B cell (primary cell): ENCODE measurements around the gene TLR5.

ENCODE experiments used
- EZH2 ChIP-seq: IDR thresholded peaks from 2 replicates; pipeline ENCODE4 v1.6.1; 2012; ENCODE audit warnings: borderline replicate concordance, low read depth, mild to moderate bottlenecking, moderate library complexity, low read length; ENCODE audit not compliant: insufficient read depth, poor library complexity, severe bottlenecking
- TF ChIP-seq, protein P1 (sequence below): fragments of 200-600 bp; IDR thresholded peaks from one replicate; pipeline ENCODE4 v1.8.0; 2022; ENCODE audit warnings: antibody characterized with exemption, mild to moderate bottlenecking

DNA sequence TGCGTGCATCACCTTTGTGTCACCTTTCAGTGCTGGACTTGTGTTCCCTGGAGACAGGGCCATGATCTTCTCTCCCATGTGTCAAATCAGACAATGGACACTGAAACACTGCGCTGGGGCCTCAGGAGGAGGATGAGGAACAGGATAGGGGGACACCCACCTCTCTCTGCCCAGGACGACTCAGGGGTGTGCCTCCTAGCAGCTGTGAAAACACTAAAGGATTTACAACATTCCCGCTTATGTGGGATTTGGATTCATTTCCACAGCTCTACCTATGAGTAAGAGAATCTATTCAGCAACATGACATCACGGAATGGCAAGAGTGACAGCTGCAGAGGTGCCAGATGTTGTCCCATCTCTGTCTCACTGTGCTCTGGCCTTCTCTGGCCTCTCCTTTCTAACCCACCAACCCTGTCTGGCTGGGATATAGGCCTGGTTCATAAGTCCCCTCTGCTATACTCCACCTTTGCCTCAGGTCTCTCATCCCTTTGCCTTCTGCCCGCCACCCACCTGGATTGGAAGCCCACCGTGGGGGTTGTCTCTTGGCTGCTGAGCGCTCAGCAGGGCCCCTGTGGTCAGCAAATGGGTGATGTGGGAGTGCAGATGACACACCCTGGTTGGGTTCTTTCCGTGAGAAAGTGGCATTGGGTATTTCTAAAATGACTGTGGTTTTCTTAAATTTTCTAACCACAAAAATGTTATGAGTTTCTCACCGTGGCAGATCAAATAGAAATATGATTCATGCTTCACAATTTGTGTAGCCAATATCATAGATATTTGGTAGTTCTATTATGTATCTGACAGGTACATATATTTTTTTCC, 47.1 kb upstream of the TLR5 start:
- TF ChIP-seq, protein P1, sequence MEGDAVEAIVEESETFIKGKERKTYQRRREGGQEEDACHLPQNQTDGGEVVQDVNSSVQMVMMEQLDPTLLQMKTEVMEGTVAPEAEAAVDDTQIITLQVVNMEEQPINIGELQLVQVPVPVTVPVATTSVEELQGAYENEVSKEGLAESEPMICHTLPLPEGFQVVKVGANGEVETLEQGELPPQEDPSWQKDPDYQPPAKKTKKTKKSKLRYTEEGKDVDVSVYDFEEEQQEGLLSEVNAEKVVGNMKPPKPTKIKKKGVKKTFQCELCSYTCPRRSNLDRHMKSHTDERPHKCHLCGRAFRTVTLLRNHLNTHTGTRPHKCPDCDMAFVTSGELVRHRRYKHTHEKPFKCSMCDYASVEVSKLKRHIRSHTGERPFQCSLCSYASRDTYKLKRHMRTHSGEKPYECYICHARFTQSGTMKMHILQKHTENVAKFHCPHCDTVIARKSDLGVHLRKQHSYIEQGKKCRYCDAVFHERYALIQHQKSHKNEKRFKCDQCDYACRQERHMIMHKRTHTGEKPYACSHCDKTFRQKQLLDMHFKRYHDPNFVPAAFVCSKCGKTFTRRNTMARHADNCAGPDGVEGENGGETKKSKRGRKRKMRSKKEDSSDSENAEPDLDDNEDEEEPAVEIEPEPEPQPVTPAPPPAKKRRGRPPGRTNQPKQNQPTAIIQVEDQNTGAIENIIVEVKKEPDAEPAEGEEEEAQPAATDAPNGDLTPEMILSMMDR = no peak
- TF ChIP-seq EZH2 = no peak
